CD4-positive, alpha-beta T cell treated with Interleukin-12 subunit alpha and Interleukin-12 subunit beta, for 1 hour (primary cell): ENCODE measurements around the gene KAT6B.
"Not testable (repeated sequence)": the region's sequence is repeated elsewhere in the genome, so short reads cannot be mapped to it uniquely, and the experiment has no call there.

Experiments
- DNase-seq: peaks from one replicate; pipeline ENCODE4 v3.0.0-alpha.2; 2020

Gene KAT6B

DNA sequence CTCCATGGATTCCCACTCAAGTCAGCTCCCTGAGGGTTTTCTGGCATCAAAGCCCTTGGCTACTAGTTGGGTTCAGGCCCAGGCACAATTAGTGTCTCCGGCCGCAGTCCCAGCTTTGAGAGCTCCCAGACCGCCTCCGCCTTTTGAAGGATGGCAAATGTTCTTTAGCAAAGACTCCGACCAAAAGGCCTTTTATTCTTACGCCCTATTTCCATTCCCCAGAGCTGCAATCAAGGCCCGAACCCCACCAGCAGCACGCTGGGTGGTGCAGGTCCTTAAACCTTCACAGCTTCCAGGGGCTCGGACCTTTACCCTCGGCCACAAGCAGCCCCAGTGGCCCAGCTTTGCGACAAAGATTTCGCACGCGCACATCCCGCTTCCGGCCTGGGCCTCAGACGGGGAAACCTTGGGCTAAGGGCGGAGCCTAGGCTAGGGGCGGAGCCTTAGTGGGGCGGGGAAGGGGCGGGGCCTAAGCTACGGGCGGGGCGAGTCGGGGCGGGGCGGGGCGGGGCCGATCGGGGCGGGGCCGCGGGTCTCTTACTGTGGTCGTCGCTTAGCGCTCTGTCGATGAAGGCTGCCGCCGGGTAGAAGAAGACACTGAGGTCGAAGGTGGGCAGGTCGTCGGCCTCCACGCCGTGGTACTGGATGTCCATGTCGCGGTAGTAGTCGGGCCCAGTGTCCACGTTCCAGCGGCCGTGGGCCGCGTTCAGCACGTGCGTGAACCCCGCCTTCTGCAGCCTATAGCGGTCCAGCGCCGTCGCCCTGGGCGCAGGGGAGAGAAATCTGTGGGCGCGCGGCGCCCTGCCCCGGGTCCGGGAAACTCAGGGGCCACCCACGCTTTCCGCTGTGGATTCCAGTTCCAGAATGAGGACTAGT is 217.1 kb downstream of the KAT6B start:
- peak; percentile 64 for DNase-seq

DNA sequence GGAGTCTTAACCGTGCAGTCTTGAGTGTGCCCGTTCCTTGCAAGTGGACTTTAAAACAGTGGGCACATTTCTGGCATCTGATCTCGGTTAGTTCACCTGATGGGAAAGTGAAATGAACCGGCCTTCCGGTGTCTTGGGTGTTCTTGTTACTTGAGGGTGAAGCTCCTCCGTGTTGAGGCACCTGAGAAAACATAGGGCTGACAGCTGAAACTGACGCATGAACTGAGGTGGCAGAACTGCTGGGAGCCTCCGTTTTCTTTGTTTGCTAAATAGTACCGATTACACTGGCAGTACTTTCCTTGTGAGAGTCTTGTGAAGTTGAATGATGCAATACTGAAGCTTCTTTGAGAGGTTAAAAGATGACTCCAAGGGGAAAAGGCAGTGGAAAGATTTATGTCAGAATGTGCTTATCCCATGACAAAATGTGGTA is 222.3 kb downstream of the KAT6B start:
- no peak for DNase-seq

DNA sequence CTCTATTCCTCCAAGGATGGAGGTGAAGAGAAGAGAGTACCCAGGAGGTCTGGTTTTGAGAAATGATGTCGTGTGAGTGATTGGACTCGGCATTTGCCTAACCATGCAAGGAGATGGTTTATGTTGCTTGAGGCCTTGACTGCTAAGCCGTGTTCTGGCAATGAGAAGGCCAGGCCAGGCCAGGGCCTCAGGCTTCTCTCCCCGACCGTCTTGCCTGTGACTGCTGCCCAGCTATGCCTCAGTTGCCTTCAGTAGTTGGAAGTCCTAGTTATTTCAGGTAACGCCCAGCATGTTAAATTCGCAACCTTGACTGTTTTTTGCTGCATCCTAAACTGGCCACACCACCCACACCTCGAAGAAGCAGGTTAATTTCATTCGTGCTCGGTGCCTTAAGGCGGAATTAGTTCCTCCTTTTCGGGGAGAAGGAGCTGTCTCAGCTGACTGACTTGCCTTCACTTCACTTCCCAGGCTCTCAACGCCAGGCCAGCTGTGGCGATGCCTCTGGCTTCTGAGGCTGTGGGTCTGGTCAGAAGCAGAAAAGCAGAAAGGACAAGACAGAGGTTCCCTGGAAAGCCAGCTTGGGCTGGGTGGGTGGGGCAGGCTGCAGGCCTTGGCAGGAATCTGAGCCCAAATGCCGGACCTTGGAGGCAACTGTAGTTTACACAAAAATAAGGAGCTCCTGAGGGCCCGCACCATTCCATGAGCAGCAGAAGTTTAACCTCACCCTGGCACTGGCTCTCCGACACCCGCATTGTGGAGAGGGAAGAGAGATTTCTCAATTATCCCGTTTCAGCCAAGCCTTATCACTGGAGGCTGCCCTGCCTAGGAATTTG is 223.1 kb downstream of the KAT6B start:
- DNase-seq, result no peak

DNA sequence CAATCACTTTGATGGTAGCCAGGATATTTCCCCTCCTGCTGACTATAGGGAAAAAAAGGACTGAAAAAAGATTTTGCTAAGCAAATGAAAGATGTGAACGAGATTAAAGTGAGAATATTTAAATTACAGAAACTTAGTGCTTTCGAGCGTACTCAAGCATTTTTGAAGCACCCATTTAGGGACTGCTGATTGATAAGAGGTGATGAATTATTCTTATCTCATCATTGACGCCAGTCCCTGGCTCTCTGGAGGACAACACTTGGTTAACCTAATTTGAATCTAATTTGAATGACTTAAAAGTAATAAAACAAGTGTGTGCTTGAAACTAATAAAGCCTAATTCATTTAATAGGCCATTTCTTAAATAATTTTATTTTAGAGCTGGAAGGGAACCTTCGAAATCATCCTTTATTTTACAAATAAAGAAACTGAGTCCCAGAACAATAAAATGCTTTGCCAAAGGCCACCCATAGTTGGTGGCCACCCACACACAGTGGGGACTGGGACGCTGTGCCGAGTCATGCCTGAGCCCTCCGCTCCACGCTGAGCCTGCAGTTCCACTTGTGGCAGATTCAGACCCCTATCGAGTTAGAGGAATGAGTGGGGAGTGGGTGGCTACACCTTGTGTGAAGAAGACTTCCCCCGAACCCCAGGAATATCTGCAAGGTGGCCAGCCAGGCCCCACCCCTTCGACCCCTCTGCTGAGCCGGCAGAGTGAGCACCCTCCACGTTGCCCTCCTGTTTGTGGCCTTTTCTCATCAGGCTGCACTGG is 223.9 kb downstream of the KAT6B start:
- no peak for DNase-seq

DNA sequence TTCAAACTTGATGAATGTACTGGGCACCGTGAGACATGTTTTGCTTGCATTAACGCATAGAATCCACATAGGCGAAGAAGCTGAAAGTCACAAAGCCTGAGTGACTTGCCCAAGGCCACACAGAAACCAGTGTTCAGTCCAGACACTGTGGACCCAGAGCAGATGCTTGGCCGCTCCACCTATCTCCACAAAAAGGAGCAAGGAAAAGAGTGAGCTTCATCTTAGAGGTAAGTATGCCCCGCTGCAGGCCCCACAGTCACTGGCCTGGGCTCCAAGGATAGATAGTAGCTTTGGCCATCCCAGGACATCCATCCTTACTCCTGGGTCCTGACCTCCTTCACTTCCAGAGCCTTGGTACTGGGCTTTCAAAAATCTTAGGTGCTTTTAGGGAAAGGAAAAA is 224.9 kb downstream of the KAT6B start:
- no peak for DNase-seq

DNA sequence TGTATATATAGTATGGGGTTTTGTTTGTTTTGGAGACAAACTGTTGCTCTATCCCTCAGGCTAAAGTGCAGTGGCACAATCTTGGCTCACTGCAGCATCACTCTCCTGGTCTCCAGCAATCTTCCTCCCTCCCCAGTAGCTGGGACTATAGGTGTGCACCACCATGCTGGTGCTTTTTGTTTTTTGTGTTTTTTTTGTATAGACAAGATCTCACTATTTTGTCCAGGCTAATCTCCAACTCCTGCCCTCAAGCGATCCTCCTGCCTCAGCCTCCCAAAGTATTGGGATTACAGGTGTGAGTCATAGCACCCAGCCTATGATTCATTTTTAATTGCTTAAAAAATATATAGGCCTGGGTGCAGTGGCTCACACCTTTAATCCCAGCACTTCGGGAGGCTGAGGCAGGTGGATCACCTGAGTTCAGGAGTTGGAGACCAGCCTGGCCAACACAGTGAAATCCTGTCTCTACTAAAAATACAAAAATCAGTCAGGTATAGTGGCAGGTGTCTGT is 229.6 kb downstream of the KAT6B start:
- DNase-seq, result not testable (repeated sequence)

DNA sequence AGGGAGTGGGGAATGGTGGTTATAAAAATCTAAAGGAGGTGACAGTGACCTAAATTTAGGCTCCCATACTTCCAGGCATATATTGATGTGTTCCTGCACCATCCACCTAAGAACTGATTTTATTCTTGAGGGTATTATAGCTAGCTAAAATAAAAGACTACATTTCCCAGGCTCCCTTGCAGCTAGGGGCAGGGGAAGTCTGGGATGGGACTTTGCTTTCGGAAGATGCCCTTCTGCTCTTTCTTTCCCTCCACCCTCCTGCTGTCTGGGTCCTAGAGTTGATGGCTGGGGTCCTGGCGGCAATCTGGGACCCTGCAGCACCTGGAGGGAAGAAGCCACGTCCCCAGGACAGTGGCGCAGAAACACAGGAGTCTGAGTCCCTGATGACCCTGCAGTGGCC is 231.3 kb downstream of the KAT6B start:
- DNase-seq, result no peak

DNA sequence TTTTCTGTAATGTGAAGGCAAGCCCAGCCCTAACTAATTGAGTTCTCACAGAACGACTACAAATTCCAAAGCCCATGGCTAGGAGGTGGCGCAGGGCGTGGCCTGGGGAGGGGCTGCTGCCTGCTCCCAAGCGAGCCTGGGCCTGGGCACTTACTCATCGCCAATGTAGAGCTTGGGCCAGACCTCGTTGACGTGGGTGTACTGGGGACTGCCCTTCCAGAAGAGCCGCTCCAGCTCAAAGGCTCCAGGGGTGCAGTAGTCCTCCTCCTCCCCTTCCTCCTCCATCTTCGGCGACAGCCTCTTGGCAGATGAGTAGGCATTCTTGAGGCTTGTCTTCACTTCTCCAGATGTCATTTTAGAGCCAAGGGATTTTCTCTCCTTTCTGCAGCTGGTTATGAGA is 231.8 kb downstream of the KAT6B start:
- no peak for DNase-seq

DNA sequence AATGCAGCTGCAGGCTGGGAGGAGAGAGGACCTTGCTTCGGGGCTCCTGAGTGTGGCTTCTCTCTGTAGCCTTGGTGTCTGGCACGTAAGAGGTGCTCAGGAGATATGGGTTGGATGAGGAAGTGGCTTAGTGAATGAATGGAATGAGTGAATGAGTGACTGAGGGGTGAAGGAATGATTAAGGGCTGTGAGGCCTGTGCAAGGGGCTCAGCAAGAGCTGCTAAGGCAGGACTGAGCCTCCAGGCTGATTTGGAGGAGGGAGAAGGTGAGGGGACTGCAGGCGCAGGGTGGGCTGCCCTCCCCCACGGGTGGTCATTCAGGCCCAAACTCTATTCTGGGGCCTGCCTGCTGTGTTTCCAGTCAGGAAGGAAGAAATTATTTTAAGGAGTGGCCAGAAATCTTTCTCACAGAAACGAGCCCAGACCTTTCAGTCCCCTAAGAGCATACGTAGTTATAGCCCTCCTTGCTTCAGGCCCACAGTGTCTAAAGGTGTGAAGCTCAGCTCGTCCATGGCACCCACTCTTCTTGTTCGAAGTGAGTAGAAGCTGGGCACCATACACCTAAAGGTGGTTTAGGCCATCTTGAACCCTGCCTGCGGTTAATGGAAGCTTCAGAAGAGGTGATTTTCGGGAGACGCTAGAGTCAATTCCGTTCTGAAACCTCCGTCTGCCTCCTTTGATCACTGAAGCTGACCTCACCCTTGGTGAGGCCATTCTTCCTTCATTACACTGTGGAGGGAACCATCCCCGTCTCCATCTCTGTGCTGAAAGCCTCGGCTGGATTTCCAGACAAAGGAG is 235.5 kb downstream of the KAT6B start:
- no peak for DNase-seq

DNA sequence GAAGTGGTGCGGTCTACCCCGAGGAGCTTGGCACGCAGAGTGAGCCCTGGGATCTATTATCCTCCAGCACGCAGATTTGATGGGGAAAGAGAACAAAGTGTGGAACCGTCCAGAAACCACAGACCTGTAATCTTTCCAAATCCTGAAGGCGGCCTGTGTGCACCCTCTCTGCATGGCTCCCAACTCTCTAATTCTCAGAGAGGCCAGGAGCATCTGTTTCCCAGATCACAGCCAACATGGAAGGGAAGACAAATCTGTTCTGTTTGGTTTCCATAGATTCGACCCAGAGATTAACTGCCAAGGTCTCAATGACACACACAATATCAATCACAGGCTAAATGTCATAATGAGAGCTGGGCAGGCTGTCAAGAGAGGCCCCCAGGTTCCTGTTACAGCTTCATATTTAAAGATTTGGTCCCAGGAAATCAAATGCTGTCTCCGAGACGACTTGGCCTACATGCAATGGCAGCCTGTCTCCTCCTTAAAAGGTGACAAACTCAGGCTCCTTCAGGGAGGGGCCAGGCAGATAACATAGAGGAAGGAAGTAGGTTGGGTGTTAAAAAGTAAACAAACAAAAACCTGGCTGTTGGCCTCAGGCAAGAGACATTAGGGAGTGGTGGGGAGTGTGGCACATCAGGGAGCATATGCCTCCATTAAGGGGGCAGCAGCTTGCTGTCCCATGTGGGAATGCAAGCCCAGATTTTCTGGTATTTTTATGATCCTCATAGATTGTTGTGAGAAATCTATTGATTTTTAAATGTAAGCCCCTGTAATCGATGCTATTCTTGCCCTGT is 236.3 kb downstream of the KAT6B start:
- no peak for DNase-seq

DNA sequence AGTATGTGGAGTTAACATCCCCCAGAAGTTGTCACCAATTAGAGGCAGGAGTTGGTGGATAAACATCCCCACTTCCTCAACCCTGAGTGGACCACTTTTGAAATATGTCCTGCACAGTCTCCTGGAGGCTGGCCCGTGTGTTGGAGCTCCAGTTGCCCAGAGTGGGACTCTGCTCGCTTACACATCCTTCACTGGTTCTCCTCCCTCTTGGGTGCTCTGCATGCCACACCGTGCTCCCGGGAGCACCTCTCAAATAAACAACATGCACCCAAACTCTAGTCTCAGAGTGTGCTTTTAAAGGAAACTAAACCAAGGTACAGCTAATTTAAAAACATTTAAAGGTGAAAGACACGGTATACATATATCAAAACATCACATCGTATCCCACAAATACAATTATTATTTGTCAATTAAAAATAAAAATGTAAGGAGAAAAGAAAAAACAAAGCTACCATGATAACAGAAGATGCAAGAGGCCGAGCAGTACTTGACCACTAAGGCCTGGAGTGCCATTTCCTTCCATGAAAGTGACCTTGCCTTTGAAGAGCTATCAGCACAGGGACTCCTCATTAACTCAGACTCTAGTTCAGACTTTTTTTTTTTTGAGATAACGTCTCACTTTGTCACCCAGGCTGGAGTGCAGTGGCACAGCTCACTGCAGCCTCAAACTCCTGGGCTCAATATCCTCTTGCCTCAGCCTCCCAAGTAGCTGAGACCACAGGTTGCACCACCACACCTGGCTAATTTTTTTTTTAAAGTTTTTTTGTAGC is 237.2 kb downstream of the KAT6B start:
- DNase-seq, result no peak

DNA sequence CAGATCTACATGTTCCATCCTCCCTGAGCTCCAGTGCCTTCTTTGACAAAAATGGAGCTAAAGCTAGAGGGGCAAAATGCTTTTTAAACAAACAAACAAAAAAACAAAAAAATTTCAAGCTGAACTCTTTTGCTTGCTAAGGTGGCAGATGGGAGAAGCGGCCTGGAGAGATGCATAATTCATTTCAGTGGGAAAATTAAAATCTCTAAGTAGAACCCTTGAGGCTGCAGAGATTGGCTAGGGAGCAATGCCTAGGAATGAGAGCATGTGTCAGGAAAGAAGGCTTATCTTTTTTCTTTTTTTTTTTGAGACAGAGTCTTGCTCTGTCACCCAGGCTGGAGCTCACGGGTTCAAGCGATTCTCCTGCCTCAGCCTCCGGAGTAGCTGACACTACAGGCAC is 238.7 kb downstream of the KAT6B start:
- no peak for DNase-seq

DNA sequence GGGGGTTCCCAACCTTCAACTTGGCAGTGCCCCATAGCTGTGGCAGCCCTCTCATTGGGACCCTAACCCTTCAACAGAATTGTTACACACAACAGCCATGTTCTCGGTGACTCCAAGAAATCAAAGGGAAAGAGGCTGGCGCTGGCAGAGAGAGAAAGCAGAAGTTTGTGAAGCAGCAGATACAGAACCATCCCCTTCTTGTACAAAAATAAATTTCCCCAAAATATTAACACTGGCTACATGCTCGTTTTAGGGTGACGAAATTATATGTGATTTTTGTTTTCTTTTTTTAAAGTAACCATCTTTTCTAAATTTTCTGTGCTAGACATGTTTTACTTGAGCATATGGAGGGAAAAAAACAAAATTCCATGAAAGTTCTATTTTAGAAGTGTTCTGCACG is 239.9 kb downstream of the KAT6B start:
- no peak for DNase-seq

DNA sequence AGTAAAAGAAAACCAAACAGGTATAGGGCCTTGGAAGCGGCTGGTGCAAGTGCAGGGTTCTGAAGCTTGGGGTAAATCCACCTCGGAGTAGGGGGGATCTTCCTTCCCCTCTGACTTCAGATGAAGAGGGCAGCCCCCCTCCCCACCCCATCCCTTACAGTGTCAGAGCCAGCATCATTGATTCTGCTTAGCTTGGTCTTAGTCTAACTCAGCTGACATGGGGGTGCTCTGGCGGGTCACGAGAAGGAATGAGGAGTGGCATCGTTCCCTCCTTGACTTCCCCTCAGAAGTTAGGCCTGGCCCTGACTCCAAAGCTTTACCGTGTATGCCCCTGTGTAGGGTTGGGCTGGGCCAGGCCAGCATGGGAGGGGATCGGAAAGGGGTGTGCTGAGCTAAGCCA is 240.9 kb downstream of the KAT6B start:
- DNase-seq, result no peak

DNA sequence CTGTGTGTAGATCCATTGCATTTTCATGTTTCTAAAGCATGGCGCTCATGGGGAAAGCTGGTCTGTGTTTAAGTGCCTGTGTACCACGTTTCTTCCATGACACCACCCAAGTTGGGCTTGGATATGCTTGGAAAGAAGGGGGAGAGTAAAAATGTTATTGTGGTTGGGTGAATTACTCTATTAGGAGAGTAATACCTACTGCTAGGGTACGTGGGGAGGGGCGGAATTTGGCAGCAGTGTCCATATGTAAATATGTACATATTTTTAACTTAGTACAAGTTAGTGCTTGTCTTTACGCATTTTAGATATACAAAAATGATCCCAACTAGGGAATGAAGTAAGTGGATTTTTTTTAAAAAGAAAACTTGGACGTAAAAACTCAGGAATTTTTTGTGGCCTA is 242.1 kb downstream of the KAT6B start:
- DNase-seq, result no peak

DNA sequence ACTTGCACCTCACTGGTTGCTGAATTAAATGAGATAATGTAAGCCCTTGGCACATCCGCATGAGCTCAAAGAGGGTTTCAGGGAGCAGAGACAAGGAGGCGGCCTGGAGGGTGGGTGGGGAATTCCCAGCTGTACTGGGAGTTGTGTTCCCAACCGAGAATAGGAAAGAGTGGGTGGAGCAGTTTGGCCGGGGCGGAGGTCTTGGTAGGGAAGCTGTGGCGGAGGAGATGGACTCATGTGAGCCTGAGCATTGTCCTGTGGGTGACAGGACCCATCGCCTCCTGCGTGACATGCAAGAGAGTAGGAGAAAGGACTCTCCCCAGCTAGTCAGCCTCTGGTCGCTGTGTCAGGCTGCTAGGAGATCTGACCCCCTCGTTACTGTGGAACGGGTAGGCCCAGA is 244.1 kb downstream of the KAT6B start:
- no peak for DNase-seq

DNA sequence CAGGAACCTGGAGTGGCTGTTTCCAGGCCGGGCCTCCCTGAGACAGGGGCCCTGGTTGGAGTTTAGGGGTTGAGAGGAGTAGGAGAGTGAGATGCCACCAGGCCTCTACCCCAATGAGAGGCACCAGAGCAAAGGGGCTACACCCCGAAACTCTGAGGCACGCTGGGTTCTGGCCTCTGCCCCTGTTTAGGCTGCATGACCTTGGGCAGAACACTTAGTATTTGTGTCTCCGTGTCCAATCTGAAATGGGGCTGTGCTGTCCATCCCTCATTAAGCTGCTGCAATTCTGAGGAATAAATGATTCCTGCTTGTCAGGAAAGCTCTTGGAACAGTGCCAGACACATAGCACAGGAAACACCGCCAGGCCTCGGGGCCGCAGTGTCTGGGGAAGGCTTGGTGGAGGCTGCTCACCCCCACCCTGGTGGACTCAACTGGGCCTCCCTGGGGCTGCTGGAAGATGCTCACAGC is 244.6 kb downstream of the KAT6B start:
- DNase-seq, result no peak

DNA sequence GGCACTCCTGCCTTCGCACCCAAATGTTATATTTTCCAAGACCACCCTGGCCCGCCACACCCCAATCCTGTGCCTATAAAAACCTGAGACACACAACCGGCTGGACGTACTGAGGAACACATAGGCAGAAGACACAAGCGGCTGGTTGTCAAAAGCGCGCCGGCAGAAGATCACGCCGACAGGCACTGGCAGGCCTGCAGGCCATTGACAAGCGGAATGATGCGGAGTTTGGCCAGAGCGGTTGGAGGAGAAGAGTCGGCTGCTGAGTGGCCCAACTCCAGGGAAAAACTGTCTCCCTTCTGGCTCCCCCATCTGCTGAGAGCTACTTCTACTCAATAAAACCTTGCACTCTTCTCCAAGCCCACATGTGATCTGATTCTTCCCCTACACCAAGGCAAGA is 245.4 kb downstream of the KAT6B start:
- no peak for DNase-seq

DNA sequence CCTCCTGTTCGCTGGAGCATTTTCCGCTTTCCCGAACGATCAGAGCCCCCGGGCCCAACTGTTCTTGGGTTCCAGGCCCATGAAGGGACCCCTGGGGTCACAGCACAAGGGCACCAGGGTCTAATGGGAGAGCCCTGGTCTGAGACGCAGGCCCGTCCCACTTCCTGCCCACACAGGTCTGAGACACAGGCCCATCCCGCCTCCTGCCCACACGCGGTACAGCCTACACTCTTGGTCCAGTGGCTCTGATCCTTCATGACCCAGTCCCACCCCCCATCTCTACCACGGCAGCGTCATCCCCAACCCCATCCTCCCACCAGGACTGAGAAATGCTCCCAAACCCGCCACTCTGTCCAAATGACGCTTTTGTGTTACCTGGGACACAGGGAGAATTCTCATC is 246.3 kb downstream of the KAT6B start:
- no peak for DNase-seq

DNA sequence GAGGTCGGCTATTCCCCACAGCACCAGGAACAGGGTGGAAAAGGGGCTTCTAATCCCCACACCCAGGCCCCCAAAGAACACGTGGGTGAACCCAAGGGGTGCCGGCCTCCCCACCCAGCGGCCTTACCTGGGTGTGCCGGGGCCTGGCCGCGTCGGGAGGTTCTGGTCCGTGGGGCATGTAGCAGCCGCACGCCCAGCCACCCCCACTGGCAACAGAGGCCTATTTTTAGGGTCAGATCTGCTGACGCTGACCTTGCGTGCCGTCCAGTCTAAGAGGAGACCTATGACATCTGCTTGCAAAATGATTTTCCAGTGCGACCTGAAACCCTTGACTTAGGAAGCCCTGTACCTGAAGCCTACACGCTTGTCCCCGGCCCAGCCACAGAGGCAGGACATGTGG is 247.0 kb downstream of the KAT6B start:
- DNase-seq, result no peak
